ENCODE data around the gene MYZAP. TPM values are rescaled to one million over a fixed set of nuclear protein-coding genes. Genes with fewer than 3 reads are reported as not detected.

MYZAP gene
- total RNA-seq, 1 donor from 2014 or later, result not detected

DNA sequence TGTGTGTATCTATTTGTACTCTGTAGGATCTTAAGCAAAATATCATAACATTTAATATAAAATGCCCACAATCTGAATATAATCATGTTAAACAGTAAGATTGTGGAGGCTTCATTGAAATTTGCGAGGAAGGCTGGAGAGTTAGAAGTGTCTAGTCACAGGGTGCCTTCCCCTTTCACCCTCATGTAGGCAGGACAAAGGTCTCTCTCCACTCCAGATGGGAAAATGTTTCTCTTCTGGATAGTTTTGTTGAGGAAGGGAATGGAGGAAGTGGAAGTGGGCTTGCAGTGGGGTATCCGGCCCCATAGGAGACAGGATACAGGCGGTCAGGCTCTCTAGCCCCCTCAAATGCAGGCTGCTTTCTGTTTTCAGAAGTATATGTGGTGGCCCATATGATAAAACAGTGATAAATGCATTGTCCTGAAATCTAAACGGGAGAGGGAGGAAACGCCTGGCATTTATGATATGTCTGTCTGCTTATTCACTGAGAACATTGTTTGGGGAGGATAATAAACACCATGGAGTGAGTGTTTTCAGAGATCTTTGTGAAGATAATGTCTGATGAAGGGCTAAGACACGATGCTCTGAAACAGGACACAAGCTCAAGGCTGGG lies 13.3 kb upstream of the MYZAP start:
- no peak overlapping the region for H3K9ac ChIP-seq
- H3K4me3 Mint-ChIP-seq, result no peak overlapping the region
- H3K36me3 Mint-ChIP-seq, result no peaks in the 10 kb centered on the region
- TF ChIP-seq EZH2 (IDR thresholded peaks at IDR 0.05) (no peak), EZH2phosphoT487 (IDR thresholded peaks at IDR 0.05) (no peak)
- TF ChIP-seq, protein P1, sequence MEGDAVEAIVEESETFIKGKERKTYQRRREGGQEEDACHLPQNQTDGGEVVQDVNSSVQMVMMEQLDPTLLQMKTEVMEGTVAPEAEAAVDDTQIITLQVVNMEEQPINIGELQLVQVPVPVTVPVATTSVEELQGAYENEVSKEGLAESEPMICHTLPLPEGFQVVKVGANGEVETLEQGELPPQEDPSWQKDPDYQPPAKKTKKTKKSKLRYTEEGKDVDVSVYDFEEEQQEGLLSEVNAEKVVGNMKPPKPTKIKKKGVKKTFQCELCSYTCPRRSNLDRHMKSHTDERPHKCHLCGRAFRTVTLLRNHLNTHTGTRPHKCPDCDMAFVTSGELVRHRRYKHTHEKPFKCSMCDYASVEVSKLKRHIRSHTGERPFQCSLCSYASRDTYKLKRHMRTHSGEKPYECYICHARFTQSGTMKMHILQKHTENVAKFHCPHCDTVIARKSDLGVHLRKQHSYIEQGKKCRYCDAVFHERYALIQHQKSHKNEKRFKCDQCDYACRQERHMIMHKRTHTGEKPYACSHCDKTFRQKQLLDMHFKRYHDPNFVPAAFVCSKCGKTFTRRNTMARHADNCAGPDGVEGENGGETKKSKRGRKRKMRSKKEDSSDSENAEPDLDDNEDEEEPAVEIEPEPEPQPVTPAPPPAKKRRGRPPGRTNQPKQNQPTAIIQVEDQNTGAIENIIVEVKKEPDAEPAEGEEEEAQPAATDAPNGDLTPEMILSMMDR (IDR thresholded peaks at IDR 0.05), result no peak
- no peak for DNase-seq (ENCODE audit: low spot score)
- no peak overlapping the region for H2AFZ ChIP-seq (replicated peaks)
- no peaks in the 10 kb centered on the region for H3F3A ChIP-seq (ENCODE audit: low read depth)
- H3K79me2 ChIP-seq (ENCODE audit: low read depth), result no peaks in the 10 kb centered on the region
- no peaks in the 10 kb centered on the region for H3K4me1 ChIP-seq
- no peaks in the 10 kb centered on the region for H3K27me3 ChIP-seq
- H3K27ac Mint-ChIP-seq, result no peak overlapping the region
- H4K20me1 ChIP-seq (ENCODE audit: low read depth), result no peaks in the 10 kb centered on the region
- no peak overlapping the region for H3K4me2 ChIP-seq
- H3K36me3 ChIP-seq, result no peaks in the 10 kb centered on the region
- H3K9me3 ChIP-seq (ENCODE audit: low read depth), result no peaks in the 10 kb centered on the region
- peaks cover 10% of the 10 kb centered on the region for H3K27me3 Mint-ChIP-seq (ENCODE audit: insufficient read depth, low read depth)
- H3K4me1 Mint-ChIP-seq, result no peaks in the 10 kb centered on the region
- H3K9me3 Mint-ChIP-seq, result peaks cover 6% of the 10 kb centered on the region
- no peak overlapping the region for H3K4me3 ChIP-seq
- H3K27ac ChIP-seq, result no peak overlapping the region

DNA sequence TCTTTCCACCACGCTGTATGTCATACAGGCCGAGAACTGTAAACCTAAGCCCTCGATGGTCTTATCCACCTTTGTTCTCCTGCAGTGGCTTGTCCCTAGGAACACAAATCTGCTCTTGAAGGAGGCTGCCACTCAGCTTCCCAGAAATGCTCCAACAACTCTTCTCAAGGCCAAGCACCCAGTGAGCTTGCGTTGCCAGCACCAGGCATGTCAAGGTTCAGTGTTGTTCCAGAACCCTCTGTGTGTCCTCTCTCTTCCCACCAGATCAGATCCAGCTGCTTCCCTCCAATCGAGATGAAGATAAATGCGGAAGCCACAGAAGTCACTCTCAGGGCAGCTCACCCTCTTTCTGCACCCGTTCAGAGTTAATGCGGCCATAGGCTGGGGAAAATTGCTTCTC lies 11.3 kb upstream of the MYZAP start:
- peaks cover 8% of the 10 kb centered on the region for H3K9me3 Mint-ChIP-seq
- H3K36me3 Mint-ChIP-seq, result no peaks in the 10 kb centered on the region
- Histone ChIP-seq H4K20me1 (ENCODE audit: low read depth) (no peaks in the 10 kb centered on the region), H3K36me3 (no peaks in the 10 kb centered on the region), H3K27me3 (no peaks in the 10 kb centered on the region), H3K4me2 (no peak overlapping the region), H3K79me2 (ENCODE audit: low read depth) (no peaks in the 10 kb centered on the region), H3K4me3 (no peak overlapping the region), H3K27ac (no peak overlapping the region), H3K9ac (no peak overlapping the region), H3K4me1 (no peaks in the 10 kb centered on the region), H2AFZ (replicated peaks) (no peak overlapping the region), H3K9me3 (ENCODE audit: low read depth) (no peaks in the 10 kb centered on the region), H3F3A (ENCODE audit: low read depth) (no peaks in the 10 kb centered on the region)
- TF ChIP-seq, protein P1 (IDR thresholded peaks at IDR 0.05), result no peak
- TF ChIP-seq EZH2 (IDR thresholded peaks at IDR 0.05), result no peak
- TF ChIP-seq EZH2phosphoT487 (IDR thresholded peaks at IDR 0.05), result no peak
- no peak for DNase-seq (ENCODE audit: low spot score)
- H3K4me3 Mint-ChIP-seq, result no peak overlapping the region
- no peak overlapping the region for H3K27ac Mint-ChIP-seq
- H3K27me3 Mint-ChIP-seq (ENCODE audit: insufficient read depth, low read depth), result peaks cover 10% of the 10 kb centered on the region
- no peaks in the 10 kb centered on the region for H3K4me1 Mint-ChIP-seq

DNA sequence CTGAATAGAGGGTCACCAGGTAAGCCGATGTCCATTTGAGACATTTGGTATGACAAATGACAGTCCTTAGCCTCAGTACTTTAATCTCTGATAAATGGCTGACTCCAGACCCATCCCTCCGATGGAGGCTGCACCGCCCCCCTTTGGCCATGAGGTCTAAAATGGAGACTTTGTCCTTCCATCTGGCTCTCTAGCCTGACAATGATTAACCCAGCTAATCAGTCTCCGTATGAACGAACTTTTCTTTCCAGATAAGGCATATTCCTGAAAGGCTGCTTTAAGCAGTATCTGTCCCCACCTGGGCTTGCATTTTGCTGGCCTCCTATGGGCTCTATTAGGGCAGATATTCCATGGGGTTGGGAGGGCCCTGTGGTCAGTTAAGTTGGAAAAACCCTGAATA lies 10.8 kb upstream of the MYZAP start:
- TF ChIP-seq, protein P1 (IDR thresholded peaks at IDR 0.05), result no peak
- TF ChIP-seq EZH2 (IDR thresholded peaks at IDR 0.05), result no peak
- no peak for TF ChIP-seq EZH2phosphoT487 (IDR thresholded peaks at IDR 0.05)
- H3K4me3 Mint-ChIP-seq, result no peak overlapping the region

More for the DNA sequence above, 10.8 kb upstream of the MYZAP start:
- H4K20me1 ChIP-seq (ENCODE audit: low read depth), result no peaks in the 10 kb centered on the region
- H3K27me3 Mint-ChIP-seq (ENCODE audit: insufficient read depth, low read depth), result peaks cover 10% of the 10 kb centered on the region
- no peaks in the 10 kb centered on the region for H3K79me2 ChIP-seq (ENCODE audit: low read depth)
- DNase-seq (ENCODE audit: low spot score), result no peak
- H3K4me1 Mint-ChIP-seq, result no peaks in the 10 kb centered on the region
- no peaks in the 10 kb centered on the region for H3K27me3 ChIP-seq
- no peak overlapping the region for H3K27ac Mint-ChIP-seq
- no peaks in the 10 kb centered on the region for H3K4me1 ChIP-seq
- no peaks in the 10 kb centered on the region for H3F3A ChIP-seq (ENCODE audit: low read depth)
- no peak overlapping the region for H3K4me2 ChIP-seq
- peaks cover 8% of the 10 kb centered on the region for H3K9me3 Mint-ChIP-seq
- H3K27ac ChIP-seq, result no peak overlapping the region
- no peaks in the 10 kb centered on the region for H3K9me3 ChIP-seq (ENCODE audit: low read depth)
- H2AFZ ChIP-seq (replicated peaks), result no peak overlapping the region
- H3K4me3 ChIP-seq, result no peak overlapping the region
- no peaks in the 10 kb centered on the region for H3K36me3 ChIP-seq
- no peaks in the 10 kb centered on the region for H3K36me3 Mint-ChIP-seq
- no peak overlapping the region for H3K9ac ChIP-seq

Data from neural progenitor cell (in vitro differentiated cells).